ENCODE measurements around the gene CAMP.
"Not testable (repeated sequence)": the region's sequence is repeated elsewhere in the genome, so short reads cannot be mapped to it uniquely, and the experiment has no call there.

The CAMP gene

DNA sequence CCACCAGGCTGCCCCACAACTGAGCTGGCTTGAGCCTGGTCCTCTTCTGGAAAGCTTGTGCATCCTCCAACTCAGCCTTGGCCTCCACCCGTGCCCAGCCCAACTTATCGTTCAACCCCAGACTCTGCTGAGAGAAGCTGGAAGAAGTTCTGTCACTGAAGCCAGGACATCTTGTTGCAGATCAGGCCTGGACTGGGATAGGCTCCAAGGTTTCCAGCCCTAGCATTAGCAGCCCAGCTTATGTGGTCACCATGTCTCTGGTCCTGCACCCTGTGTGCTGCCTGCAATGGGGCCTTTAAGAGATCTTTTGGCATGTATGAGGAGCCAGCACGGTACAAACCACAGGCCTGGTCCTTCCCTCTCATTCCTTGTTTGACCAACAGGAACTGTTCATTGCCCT is 15.2 kb upstream of the CAMP start:
- H3K36me3 ChIP-seq (ENCODE audit: control insufficient read depth, insufficient read depth, low read length), result no peaks in the 10 kb centered on the region
- no peak overlapping the region for H3K4me3 ChIP-seq (replicated peaks; ENCODE audit: low read depth, low read length)
- TF ChIP-seq CTCF (IDR thresholded peaks at IDR 0.05; ENCODE audit: insufficient read depth, low read length, poor library complexity, severe bottlenecking), result no peak
- DNase-seq (ENCODE audit: extremely low read depth, insufficient read length), result no peak
- no peaks in the 10 kb centered on the region for H3K27me3 ChIP-seq (replicated peaks; ENCODE audit: control insufficient read depth, insufficient read depth, low read length)

GRCh38 chr3:48209445-48209844 is 13.8 kb upstream of the CAMP start:
- no peaks in the 10 kb centered on the region for H3K27me3 ChIP-seq (replicated peaks; ENCODE audit: control insufficient read depth, insufficient read depth, low read length)
- TF ChIP-seq CTCF (IDR thresholded peaks at IDR 0.05; ENCODE audit: insufficient read depth, low read length, poor library complexity, severe bottlenecking), result no peak
- H3K4me3 ChIP-seq (replicated peaks; ENCODE audit: low read depth, low read length), result no peak overlapping the region
- DNase-seq (ENCODE audit: extremely low read depth, insufficient read length), result no peak
- H3K36me3 ChIP-seq (ENCODE audit: control insufficient read depth, insufficient read depth, low read length), result no peaks in the 10 kb centered on the region

DNA sequence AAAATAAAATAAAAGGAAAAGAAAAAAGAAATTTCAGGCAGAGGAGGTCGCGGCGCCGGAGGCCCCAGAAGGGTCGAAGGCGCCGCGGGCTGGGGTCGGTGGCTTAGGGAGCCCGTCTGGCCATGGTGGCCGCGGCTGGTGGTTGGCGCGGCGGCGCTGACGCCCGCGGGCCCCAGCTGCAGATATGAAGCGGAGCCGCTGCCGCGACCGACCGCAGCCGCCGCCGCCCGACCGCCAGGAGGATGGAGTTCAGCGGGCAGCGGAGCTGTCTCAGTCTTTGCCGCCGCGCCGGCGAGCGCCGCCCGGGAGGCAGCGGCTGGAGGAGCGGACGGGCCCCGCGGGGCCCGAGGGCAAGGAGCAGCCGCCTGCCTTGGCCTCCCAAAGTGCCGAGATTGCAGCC is 12.8 kb upstream of the CAMP start:
- not testable (repeated sequence) for DNase-seq (ENCODE audit: extremely low read depth, insufficient read length); H3K36me3 ChIP-seq (ENCODE audit: control insufficient read depth, insufficient read depth, low read length); H3K4me3 ChIP-seq (replicated peaks; ENCODE audit: low read depth, low read length); H3K27me3 ChIP-seq (replicated peaks; ENCODE audit: control insufficient read depth, insufficient read depth, low read length)

DNA sequence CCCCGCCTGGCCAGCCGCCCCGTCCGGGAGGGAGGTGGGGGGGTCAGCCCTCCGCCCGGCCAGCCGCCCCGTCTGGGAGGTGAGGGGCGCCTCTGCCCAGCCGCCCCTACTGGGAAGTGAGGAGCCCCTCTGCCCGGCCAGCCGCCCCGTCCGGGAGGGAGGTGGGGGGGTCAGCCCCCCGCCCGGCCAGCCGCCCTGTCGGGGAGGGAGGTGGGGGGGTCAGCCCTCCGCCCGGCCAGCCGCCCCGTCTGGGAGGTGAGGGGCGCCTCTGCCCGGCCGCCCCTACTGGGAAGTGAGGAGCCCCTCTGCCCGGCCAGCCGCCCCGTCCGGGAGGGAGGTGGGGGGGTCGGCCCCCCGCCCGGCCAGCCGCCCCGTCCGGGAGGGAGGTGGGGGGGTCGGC is 11.5 kb upstream of the CAMP start:
- not testable (repeated sequence) for DNase-seq (ENCODE audit: extremely low read depth, insufficient read length)

DNA sequence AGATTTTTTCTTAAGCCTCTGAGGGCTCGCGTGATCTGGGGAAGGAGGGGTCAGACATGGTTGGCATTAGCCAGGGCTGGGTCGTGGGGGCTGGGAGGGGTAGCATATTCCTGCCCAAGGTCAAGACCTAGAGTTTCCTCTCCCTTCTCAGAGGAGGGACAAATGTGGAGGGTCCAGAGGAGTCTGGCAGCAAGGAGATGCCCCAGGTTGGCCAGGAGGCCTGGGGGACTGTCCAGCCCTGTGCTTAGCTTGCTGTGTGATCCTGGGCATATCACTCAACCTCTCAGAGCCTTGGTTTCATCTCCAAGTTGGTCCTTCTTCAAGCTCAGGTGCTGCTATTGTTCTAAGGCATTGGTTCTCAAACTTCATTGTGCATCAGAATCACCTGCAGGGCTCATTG is 9.1 kb upstream of the CAMP start:
- DNase-seq (ENCODE audit: extremely low read depth, insufficient read length), result no peak
- no peak for TF ChIP-seq CTCF (IDR thresholded peaks at IDR 0.05; ENCODE audit: insufficient read depth, low read length, poor library complexity, severe bottlenecking)
- H3K27me3 ChIP-seq (replicated peaks; ENCODE audit: control insufficient read depth, insufficient read depth, low read length), result no peaks in the 10 kb centered on the region
- H3K36me3 ChIP-seq (ENCODE audit: control insufficient read depth, insufficient read depth, low read length), result no peaks in the 10 kb centered on the region
- H3K4me3 ChIP-seq (replicated peaks; ENCODE audit: low read depth, low read length), result no peak overlapping the region

More for the DNA sequence above, 11.5 kb upstream of the CAMP start:
- not testable (repeated sequence) for H3K4me3 ChIP-seq (replicated peaks; ENCODE audit: low read depth, low read length); H3K27me3 ChIP-seq (replicated peaks; ENCODE audit: control insufficient read depth, insufficient read depth, low read length); H3K36me3 ChIP-seq (ENCODE audit: control insufficient read depth, insufficient read depth, low read length)

DNA sequence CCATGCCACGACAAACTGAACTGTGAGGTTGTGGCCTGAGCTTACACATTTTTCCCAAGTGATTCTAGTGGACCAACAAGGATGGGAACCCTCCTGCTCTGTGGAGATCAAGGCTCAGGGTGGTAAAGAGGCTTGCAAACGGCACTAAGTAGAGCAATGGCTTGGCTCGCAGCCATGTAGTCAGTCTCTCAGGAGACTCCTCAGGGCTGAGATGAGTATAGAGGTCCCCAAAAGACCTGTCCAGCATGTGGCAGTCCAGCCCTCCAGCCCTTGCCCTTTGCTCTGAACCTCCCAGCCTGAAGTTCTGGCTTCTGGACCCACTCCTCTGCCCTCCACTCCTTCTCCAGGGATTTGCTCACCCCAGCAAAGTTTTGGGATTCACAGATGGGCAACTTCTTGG is 8.3 kb upstream of the CAMP start:
- TF ChIP-seq CTCF (IDR thresholded peaks at IDR 0.05; ENCODE audit: insufficient read depth, low read length, poor library complexity, severe bottlenecking), result no peak
- no peak for DNase-seq (ENCODE audit: extremely low read depth, insufficient read length)
- H3K27me3 ChIP-seq (replicated peaks; ENCODE audit: control insufficient read depth, insufficient read depth, low read length), result no peaks in the 10 kb centered on the region
- no peaks in the 10 kb centered on the region for H3K36me3 ChIP-seq (ENCODE audit: control insufficient read depth, insufficient read depth, low read length)
- no peak overlapping the region for H3K4me3 ChIP-seq (replicated peaks; ENCODE audit: low read depth, low read length)

GRCh38 chr3:48215466-48215865 is 7.8 kb upstream of the CAMP start:
- H3K27me3 ChIP-seq (replicated peaks; ENCODE audit: control insufficient read depth, insufficient read depth, low read length), result no peaks in the 10 kb centered on the region
- no peak for TF ChIP-seq CTCF (IDR thresholded peaks at IDR 0.05; ENCODE audit: insufficient read depth, low read length, poor library complexity, severe bottlenecking)
- no peak overlapping the region for H3K4me3 ChIP-seq (replicated peaks; ENCODE audit: low read depth, low read length)
- no peaks in the 10 kb centered on the region for H3K36me3 ChIP-seq (ENCODE audit: control insufficient read depth, insufficient read depth, low read length)
- no peak for DNase-seq (ENCODE audit: extremely low read depth, insufficient read length)

Data from GM06990 (cell line).